BLaER1 treated with 17β-estradiol and CSF1 and Interleukin-3, amounts not matched to agents 10 nM and 100 nM (cell line): ENCODE results near the gene RUFY2.
"Not testable (repeated sequence)": the region's sequence is repeated elsewhere in the genome, so short reads cannot be mapped to it uniquely, and the experiment has no call there.

Source experiments
- H3K27ac ChIP-seq, 11 experiments: shearing (Covaris generic); formaldehyde crosslinking; 2 replicates each; pipeline ENCODE4 v1.8.1; 2022
- H3K27me3 ChIP-seq, 11 experiments: shearing (Covaris generic); formaldehyde crosslinking; 2 replicates each; pipeline ENCODE4 v1.8.1; 2022
- H3K36me3 ChIP-seq, 11 experiments: shearing (Covaris generic); formaldehyde crosslinking; 2 replicates each; pipeline ENCODE4 v1.8.1; 2022
- H3K4me1 ChIP-seq, 10 experiments: shearing (Covaris generic); formaldehyde crosslinking; 2 replicates each; pipeline ENCODE4 v1.8.1; 2022
- H3K4me2 ChIP-seq, 11 experiments: shearing (Covaris generic); formaldehyde crosslinking; 2 replicates each; pipeline ENCODE4 v1.8.1; 2022
- H3K4me3 ChIP-seq, 10 experiments: shearing (Covaris generic); formaldehyde crosslinking; 2 replicates each; pipeline ENCODE4 v1.8.1; 2022
- H3K9ac ChIP-seq, 11 experiments: shearing (Covaris generic); formaldehyde crosslinking; 2 replicates each; pipeline ENCODE4 v1.8.1; 2022
- H3K9me3 ChIP-seq, 11 experiments: shearing (Covaris generic); formaldehyde crosslinking; replicated peaks in 1 of 11; 2 replicates each; pipeline ENCODE4 v1.8.1; 2022
- H4K20me1 ChIP-seq, 11 experiments: shearing (Covaris generic); formaldehyde crosslinking; 2 replicates each; pipeline ENCODE4 v1.8.1; 2022
- Cebpa-rat ChIP-seq, 11 experiments: shearing (Covaris generic); IDR thresholded peaks; 2 replicates each; pipeline ENCODE4 v1.8.1; 2022

Gene RUFY2

DNA sequence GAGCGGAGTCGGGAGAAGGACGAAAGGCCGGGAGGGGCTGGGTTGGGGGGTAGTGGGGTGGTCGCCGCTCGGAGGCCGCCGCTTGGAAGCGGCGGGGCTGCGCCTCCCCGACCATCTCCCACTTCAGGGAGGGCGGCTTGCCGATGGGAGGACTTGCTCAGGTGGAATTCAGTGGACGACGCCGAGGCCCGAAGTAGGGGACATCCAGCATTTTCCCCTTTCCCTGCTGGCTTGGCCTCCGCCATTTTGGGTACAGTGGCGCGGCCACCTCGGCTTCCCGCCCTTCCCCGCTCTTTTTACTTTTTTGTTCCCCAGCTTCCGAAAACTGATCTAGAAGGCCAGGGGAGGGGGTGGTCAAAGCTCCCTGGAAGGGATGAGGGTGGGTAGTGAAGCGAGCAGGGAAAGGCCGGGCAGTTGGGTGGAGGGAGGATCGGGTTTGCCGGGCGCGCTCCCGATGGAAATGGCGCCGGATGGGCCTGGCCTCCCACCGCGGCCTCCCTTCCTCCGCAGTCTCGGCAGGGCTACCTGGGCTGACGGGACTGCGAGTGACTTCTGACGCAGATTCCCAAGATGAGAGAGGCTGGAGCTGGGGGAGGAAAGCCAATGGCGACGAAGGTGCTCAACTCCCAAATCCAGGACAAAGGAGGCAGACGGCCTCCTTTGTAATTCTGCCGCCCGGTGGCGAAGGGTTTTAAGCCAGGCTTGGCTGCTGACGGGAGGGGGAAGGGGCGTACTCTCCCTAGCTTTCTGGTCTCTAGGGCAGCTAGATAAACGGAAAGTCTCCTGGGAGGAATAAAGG, 74.6 kb downstream of the RUFY2 start, which contains the start of gene PBLD:
PBLD (minus strand) TSS at position 670 of the 799 bp plus-strand sequence. CDS start 26,084 bp downstream, outside the sequence.
- Histone ChIP-seq H3K4me2 (peak within 1 kb of the TSS; percentile 83 to 99 (median 92)), H3K9me3 (peaks cover 0 to 8% (median 0%) of the 10 kb centered on the region in 11 experiments; a peak in 4 of 22 replicates), H4K20me1 (peaks cover 46 to 50% (median 49%) of the 10 kb centered on the region in 11 experiments), H3K27ac (peak within 1 kb of the TSS; percentile 98 to 100 (median 99)), H3K9ac (peak within 1 kb of the TSS; percentile 97 to 100 (median 99)), H3K4me1 (peaks cover 51 to 73% (median 62%) of the 10 kb centered on the region in 10 experiments), H3K36me3 (peaks cover 16 to 40% (median 24%) of the 10 kb centered on the region in 11 experiments; a peak in 19 of 22 replicates), H3K27me3 (no peaks in the 10 kb centered on the region), H3K4me3 (peak within 1 kb of the TSS; percentile 65 to 95 (median 89))
- TF ChIP-seq Cebpa-rat (IDR thresholded peaks at IDR 0.05) = no peak

GRCh38 chr10:68331455-68332258, 75.4 kb downstream of the RUFY2 start, which contains the start of gene HNRNPH3:
HNRNPH3 (plus strand) TSS chr10:68332064; CDS start chr10:68337222, 5,158 bp downstream.
- H3K4me1 ChIP-seq = peaks cover 51 to 68% (median 59%) of the 10 kb centered on the region in 10 experiments
- peak within 1 kb of the TSS; percentile 98 to 100 (median 99) for H3K27ac ChIP-seq
- H3K9ac ChIP-seq = peak within 1 kb of the TSS; percentile 97 to 100 (median 99)
- H3K4me2 ChIP-seq = peak within 1 kb of the TSS; percentile 83 to 99 (median 92)
- no peaks in the 10 kb centered on the region for H3K27me3 ChIP-seq
- H3K36me3 ChIP-seq = peaks cover 10 to 32% (median 18%) of the 10 kb centered on the region in 11 experiments; a peak in 18 of 22 replicates
- H3K4me3 ChIP-seq = peak within 1 kb of the TSS; percentile 65 to 95 (median 89)
- no peak for TF ChIP-seq Cebpa-rat (IDR thresholded peaks at IDR 0.05)
- H4K20me1 ChIP-seq = peaks cover 38 to 42% (median 41%) of the 10 kb centered on the region in 11 experiments
- peaks cover 0 to 16% (median 0%) of the 10 kb centered on the region in 11 experiments; a peak in 7 of 22 replicates for H3K9me3 ChIP-seq

DNA sequence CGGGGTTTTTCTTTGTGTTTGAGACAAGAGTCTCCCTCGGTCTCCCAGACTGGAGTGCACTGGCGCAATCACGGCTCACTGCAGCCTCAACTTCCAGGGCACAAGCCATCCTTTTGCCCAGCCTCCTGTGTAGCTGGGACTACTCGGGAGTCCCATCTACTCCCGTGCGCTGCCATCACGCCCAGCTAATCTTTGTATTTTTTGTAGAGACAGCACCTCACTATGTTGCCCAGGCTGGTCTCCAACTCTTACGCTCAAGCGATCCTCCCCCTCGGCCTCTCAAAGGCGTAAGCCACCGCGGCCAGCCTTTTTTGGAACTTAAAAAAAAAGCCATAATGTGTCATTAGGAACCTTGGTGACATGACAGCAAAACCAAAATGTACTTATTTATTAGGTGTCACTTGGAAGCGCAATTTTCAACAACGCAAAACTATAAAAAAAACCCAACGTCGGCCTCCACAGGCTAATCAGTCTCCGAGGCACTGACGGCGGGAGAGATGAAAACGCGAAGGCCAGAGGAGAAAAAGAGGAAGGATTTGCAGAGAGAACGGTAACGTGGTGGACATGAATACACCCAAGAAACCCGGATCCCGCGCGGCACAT, 76.1 kb downstream of the RUFY2 start:
- peaks cover 4 to 24% (median 12%) of the 10 kb centered on the region in 11 experiments; a peak in 17 of 22 replicates for H3K36me3 ChIP-seq
- peaks cover 0 to 17% (median 0%) of the 10 kb centered on the region in 11 experiments; a peak in 7 of 22 replicates for H3K9me3 ChIP-seq
- peaks cover 31 to 35% (median 34%) of the 10 kb centered on the region in 11 experiments for H4K20me1 ChIP-seq
- H3K27me3 ChIP-seq = no peaks in the 10 kb centered on the region
- peaks cover 45 to 61% (median 51%) of the 10 kb centered on the region in 10 experiments for H3K4me1 ChIP-seq
- peak overlapping the region; percentile 58 to 95 (median 84) for H3K4me2 ChIP-seq
- H3K9ac ChIP-seq = peak overlapping the region; percentile 97 to 100 (median 99)
- TF ChIP-seq Cebpa-rat (IDR thresholded peaks at IDR 0.05) = no peak
- H3K4me3 ChIP-seq = peak overlapping the region; percentile 65 to 95 (median 89)
- peak overlapping the region; percentile 98 to 100 (median 99) for H3K27ac ChIP-seq

- H3K36me3 ChIP-seq = peaks cover 0 to 11% (median 5%) of the 10 kb centered on the region in 11 experiments; a peak in 8 of 22 replicates
- H3K4me2 ChIP-seq = peak overlapping the region in 9 of 11 experiments; percentile 58 to 95 (median 81); a peak in 14 of 22 replicates
- no peak overlapping the region for H3K4me3 ChIP-seq
- no peak overlapping the region; a peak in 2 of 22 replicates for H3K9ac ChIP-seq
- H3K27ac ChIP-seq = peak overlapping the region in 10 of 11 experiments; percentile 77 to 100 (median 100); a peak in 20 of 22 replicates
- H3K4me1 ChIP-seq = peaks cover 34 to 47% (median 41%) of the 10 kb centered on the region in 10 experiments
- TF ChIP-seq Cebpa-rat (IDR thresholded peaks at IDR 0.05) = no peak
- peaks cover 0 to 17% (median 0%) of the 10 kb centered on the region in 11 experiments; a peak in 7 of 22 replicates for H3K9me3 ChIP-seq
- no peaks in the 10 kb centered on the region for H3K27me3 ChIP-seq
- peaks cover 16 to 20% (median 19%) of the 10 kb centered on the region in 11 experiments for H4K20me1 ChIP-seq
These were observed 77.6 kb downstream of the RUFY2 start for GRCh38 chr10:68329506-68329861.

- peak in 3 of 11 experiments; percentile 35 to 49 (median 40); a peak in 4 of 22 replicates for TF ChIP-seq Cebpa-rat (IDR thresholded peaks at IDR 0.05)
These were observed 78.9 kb downstream of the RUFY2 start for GRCh38 chr10:68327889-68328786.

DNA sequence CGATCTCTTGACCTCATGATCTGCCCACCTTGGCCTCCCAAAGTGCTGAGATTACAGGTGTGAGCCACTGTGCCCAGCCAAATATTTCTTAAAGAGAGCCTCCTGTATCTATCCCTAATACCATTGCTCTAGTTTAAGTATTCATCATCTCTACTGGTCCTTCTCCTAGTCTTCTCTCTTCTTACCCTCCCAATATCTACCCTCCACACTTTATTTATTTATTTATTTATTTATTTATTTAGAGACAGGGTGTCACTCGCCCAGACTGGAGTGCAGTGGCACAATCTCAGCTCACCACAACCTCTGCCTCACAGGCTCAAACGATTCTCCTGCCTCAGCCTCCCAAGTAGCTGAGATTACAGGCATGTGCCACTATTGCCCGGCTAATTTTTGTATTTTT, 82.7 kb downstream of the RUFY2 start:
- H4K20me1 ChIP-seq, H3K36me3 ChIP-seq, H3K4me3 ChIP-seq, H3K4me2 ChIP-seq, H3K27ac ChIP-seq, H3K9ac ChIP-seq, H3K27me3 ChIP-seq: not testable (repeated sequence)
- peaks cover 0 to 10% (median 0%) of the 10 kb centered on the region in 11 experiments; a peak in 6 of 22 replicates for H3K9me3 ChIP-seq
- H3K4me1 ChIP-seq = peaks cover 18 to 27% (median 22%) of the 10 kb centered on the region in 10 experiments

More at GRCh38 chr10:68327889-68328786, 78.9 kb downstream of the RUFY2 start:
- peak overlapping the region; percentile 33 to 73 (median 66); a peak in 19 of 22 replicates for H3K9ac ChIP-seq
- peaks cover 32 to 44% (median 41%) of the 10 kb centered on the region in 10 experiments for H3K4me1 ChIP-seq
- peak overlapping the region; percentile 58 to 95 (median 79) for H3K4me2 ChIP-seq
- peak overlapping the region in 7 of 10 experiments; percentile 7 to 42 (median 32); a peak in 9 of 20 replicates for H3K4me3 ChIP-seq
- peaks cover 3 to 7% (median 5%) of the 10 kb centered on the region in 11 experiments; a peak in 20 of 22 replicates for H4K20me1 ChIP-seq
- H3K27ac ChIP-seq = peak overlapping the region; percentile 60 to 100 (median 99)
- H3K27me3 ChIP-seq = no peaks in the 10 kb centered on the region
- H3K9me3 ChIP-seq = peaks cover 0 to 17% (median 0%) of the 10 kb centered on the region in 11 experiments; a peak in 7 of 22 replicates
- no peaks in the 10 kb centered on the region; a peak in 1 of 22 replicates for H3K36me3 ChIP-seq

DNA sequence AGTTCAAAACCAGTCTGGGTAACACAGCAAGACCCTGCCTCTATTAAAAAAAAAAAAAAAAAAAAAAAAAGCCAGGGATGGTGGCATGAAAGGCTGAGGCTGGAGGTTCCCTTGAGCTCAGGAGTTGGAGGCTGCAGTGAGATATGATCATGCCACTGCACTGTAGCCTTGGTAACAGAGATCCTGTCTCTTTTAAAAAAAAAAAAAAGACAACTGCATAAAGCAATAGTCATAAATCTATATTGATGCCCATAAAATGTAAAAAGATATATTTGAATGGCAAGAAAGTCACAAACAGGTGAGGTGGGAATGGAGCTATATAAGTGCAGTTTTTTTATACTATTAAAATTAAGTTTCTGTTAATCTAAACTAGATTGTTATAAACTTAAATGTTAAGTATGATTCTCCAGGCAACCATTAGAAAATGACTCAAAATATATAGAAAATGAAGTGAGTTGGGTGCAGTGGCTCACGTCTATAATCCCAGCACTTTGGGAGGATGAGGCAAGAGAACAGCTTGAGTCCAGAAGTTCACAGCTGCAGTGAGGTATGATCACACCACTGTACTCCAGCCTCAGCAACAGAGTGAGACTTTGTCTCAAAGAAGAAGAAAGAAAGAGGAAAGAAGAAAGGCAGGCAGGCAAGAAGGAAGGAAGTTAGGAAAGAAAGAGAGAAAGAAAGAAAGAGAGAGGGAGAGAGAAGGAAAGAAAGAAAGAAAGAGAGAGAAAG, 88.6 kb downstream of the RUFY2 start:
- no peak overlapping the region for H3K27ac ChIP-seq
- H3K4me1 ChIP-seq = no peaks in the 10 kb centered on the region; a peak in 1 of 20 replicates
- no peak for TF ChIP-seq Cebpa-rat (IDR thresholded peaks at IDR 0.05)
- H3K9me3 ChIP-seq = peaks cover 29 to 40% (median 33%) of the 10 kb centered on the region in 11 experiments
- H3K36me3 ChIP-seq = peaks cover 0 to 10% (median 5%) of the 10 kb centered on the region in 11 experiments; a peak in 6 of 22 replicates
- no peaks in the 10 kb centered on the region for H4K20me1 ChIP-seq
- no peak overlapping the region for H3K4me2 ChIP-seq
- no peak overlapping the region for H3K4me3 ChIP-seq
- no peaks in the 10 kb centered on the region for H3K27me3 ChIP-seq
- no peak overlapping the region for H3K9ac ChIP-seq
